Fibroblast of mammary gland (primary cell): ENCODE measurements around the gene E2F2.
A peak's percentile ranks its signal among the peaks of the same experiment; 100 is the strongest.

ENCODE experiments used
- DNase-seq: peaks from one replicate; pipeline ENCODE4 v3.0.0-alpha.2; 2010; ENCODE audit warnings: low read depth
- H3K4me3 ChIP-seq: 2 replicates; pipeline ENCODE4 v1.5.1; 2011; ENCODE audit warnings: low read depth, mild to moderate bottlenecking, low read length, moderate library complexity; ENCODE audit not compliant: control insufficient read depth
- TF ChIP-seq, protein P1 (sequence below): conservative IDR thresholded peaks from 2 replicates; pipeline ENCODE4 v1.5.1; 2011; ENCODE audit warnings: low read depth, low read length, inconsistent platforms; ENCODE audit not compliant: control insufficient read depth, insufficient read depth

Gene E2F2, protein sequence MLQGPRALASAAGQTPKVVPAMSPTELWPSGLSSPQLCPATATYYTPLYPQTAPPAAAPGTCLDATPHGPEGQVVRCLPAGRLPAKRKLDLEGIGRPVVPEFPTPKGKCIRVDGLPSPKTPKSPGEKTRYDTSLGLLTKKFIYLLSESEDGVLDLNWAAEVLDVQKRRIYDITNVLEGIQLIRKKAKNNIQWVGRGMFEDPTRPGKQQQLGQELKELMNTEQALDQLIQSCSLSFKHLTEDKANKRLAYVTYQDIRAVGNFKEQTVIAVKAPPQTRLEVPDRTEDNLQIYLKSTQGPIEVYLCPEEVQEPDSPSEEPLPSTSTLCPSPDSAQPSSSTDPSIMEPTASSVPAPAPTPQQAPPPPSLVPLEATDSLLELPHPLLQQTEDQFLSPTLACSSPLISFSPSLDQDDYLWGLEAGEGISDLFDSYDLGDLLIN

DNA sequence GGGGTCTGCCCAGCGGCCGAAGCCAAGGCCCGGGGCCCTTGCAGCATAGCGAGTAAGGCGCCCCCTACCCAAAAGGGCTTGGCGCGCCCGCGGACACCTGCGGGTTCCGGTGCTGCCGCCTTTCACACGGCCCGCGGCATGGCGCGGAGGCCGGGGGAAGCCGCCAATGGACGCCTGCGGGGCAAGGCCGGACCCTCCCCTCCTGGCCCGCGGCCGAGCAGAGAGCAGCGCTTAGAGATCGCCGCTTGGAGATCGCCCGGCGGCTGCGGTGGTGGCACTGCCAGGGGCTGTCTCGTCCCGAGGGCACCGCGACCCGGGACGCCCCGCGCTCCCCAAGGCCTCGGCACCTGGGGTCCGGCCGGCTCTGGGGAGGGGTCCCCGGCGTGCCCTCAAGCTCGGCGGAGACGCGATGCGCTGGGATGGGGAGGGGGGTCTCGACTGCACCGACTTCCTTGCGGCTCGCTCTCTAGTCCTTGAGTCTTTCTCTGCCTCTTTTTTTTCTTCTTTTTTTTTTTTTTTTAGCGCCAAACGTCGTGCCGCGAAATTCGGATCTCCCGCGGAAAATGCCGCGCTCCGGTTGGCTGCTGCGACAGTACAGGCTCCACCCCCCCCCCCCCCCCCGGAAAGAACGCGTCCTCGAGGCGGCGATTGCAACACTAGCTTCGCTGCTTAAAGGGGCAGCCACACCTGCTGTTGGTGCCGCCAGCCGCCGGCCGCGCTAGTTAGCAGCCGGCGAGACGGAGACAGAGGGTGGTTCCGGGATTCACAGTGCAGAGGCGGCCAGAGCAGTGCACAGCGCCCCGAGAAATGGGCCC lies at the start of gene E2F2:
TSS of gene E2F2 (minus strand) at position 487 of the 815 bp plus-strand sequence. CDS start at position 47, 440 bp downstream.
- peak; percentile 77 for DNase-seq
- peak within 1 kb of the TSS; percentile 57 for H3K4me3 ChIP-seq
- TF ChIP-seq, protein P1, sequence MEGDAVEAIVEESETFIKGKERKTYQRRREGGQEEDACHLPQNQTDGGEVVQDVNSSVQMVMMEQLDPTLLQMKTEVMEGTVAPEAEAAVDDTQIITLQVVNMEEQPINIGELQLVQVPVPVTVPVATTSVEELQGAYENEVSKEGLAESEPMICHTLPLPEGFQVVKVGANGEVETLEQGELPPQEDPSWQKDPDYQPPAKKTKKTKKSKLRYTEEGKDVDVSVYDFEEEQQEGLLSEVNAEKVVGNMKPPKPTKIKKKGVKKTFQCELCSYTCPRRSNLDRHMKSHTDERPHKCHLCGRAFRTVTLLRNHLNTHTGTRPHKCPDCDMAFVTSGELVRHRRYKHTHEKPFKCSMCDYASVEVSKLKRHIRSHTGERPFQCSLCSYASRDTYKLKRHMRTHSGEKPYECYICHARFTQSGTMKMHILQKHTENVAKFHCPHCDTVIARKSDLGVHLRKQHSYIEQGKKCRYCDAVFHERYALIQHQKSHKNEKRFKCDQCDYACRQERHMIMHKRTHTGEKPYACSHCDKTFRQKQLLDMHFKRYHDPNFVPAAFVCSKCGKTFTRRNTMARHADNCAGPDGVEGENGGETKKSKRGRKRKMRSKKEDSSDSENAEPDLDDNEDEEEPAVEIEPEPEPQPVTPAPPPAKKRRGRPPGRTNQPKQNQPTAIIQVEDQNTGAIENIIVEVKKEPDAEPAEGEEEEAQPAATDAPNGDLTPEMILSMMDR: no peak

DNA sequence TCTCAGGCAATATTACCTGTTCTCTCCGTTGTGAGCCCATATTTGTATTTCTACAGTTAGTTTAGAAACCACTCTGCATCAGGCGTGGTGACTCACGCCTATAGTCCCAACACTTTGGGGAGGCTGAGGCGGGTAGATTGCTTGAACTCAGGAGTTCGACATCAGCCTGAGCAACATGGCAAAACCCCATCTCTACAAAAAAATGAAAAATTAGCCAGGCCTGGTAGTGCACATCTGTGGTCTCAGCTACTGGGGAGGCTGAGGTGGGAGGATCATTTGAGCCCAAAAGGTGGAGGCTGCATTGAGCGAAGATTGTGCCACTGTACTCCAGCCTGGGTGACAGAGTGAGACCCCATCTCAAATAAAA lies 47.9 kb upstream of the E2F2 start:
- TF ChIP-seq, protein P1: no peak
- no peak overlapping the region for H3K4me3 ChIP-seq
- DNase-seq: no peak

DNA sequence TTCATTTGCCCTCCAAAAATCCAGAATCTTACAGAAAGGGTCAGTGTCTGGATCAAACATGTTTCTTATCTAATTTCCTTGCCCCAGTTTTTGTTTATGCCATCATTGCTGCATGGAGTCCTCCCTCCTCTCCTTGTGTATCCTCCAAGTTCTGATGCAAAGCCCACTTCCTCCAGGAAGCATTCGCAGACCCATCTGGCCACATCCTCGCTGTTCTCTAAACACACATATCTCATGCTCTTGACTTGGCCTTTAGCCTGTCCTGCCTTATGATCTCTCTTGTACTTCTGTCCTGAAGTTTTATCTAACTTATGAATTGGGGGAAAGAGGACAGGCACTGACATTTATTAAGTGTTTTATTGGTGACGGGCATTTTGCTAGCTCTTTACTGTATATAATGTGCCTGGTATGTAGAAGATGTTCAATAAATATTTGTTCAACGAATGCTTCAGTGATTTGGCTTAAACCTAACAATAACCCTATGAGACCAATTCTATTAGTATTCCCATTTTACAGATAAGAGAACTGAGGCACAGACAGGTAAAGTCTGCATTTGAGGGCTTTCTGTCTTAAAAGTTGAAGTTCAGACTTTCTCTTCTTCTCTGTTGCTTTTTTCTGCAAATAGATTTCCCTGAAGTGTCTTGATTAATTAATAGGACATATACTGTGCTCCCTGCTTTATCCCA lies 47.4 kb upstream of the E2F2 start:
- DNase-seq: peak; percentile 69

DNA sequence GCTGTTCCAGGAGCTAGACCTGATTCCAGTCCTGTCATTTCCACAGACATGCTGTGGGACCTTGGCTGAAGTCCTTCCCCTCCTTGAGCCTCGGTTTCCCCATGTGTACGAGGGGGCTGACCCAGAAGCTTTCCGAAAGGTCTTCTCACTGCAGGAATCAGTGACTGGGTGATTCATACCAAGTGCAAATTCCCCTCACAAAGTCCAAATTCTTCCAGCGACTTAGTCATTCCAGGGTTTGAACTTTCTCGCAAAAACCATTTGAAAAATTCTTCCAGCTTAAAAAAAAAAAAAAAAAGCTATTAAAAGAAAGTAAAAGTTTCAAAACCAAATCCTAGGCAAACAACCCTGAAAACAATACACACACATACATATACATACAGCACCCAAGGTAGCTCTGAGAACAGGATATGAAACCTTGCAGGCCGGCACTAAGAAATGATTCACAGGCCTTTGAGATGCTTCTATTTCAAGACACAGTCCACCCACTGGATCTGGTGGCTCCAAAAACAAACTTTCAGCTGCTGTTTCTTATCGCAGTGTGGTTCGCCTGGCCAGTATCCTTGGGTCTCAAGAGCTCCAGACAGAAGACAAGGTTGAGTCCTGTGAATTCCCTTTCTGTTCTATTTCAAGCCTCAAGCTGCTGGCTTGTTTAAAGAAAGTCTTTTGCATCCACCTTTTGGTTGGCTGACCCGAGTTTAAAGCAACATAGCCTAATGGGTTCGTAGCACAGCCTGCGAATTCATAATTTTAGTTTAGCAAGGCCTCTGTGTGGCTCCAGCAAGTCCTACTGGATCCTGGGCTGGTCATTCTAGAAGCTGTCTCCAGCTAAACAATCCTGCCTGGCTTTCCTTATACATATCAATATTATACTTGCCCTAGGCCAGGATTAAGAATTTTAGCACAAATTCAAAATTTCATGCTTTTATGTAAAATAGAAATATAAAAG lies 46.3 kb upstream of the E2F2 start:
- no peak overlapping the region for H3K4me3 ChIP-seq
- TF ChIP-seq, protein P1: no peak
- DNase-seq: peak; percentile 86

More for the DNA sequence above, 47.4 kb upstream of the E2F2 start:
- no peak overlapping the region for H3K4me3 ChIP-seq
- TF ChIP-seq, protein P1: no peak

DNA sequence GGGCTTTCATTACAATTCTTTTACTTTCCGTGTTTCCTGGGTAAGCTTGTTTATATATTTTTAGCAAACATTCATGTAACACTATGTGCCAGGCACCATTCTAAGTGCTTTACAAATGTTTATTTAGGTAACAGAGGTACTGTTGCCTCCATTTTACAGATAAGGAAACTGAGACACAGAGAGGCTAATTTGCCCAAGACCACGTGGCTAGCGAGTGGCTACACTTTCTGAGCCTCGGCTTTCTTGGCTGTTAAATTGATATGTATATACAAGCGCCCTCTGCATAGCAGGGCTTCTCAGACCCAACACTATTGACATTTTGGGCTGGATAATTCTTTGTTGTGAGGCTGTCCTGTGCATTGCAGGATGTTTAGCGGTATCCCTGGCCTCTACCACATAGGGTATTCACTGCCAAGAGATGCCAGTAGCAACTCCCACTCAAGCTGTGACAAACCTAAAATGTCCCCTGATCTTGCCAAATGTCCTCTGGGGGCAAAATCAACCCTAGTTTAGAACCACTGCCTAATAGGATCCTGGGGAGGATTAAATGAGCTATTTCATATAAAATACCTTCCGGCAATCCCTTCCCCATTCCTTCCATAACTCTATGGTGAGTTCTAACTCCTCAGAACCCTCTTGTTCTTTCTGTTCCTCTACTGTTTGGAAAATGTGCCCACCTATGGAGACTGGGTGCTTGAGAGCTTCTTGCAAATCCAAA lies 45.5 kb upstream of the E2F2 start:
- TF ChIP-seq, protein P1: no peak
- no peak for DNase-seq

More for the DNA sequence above, 45.5 kb upstream of the E2F2 start:
- no peak overlapping the region for H3K4me3 ChIP-seq
